Breast epithelium (tissue), 4 donors: Measurements from ENCODE around the gene FLNB. TPM values are rescaled to one million over a fixed set of nuclear protein-coding genes. Genes with fewer than 3 reads are reported as not detected.

Source experiments
- DNase-seq, 2 donors: peaks; one replicate each; pipeline ENCODE4 v3.0.0-alpha.2; 2019; ENCODE audit warnings: low spot score in 2 of 2
- H3K27ac ChIP-seq, 2 donors: fragments of 200-600 bp; sonication (generic) in 1 of 2; one replicate each; pipeline ENCODE4 v1.5.1; 2016 to 2019; ENCODE audit warnings: mild to moderate bottlenecking in 1 of 2
- H3K27me3 ChIP-seq, 2 donors: fragments of 200-600 bp; sonication (generic) in 1 of 2; one replicate each; pipeline versions ENCODE4 v1.5.1 to v1.6.0; 2017 to 2019; ENCODE audit warnings: control low read depth in 1 of 2, mild to moderate bottlenecking in 1 of 2
- H3K36me3 ChIP-seq: fragments of 200-600 bp; one replicate; pipeline ENCODE4 v1.5.1; 2019
- H3K4me1 ChIP-seq, 2 donors: fragments of 200-600 bp; sonication (generic); one replicate each; pipeline ENCODE4 v1.5.1; 2016 to 2019; ENCODE audit warnings: control low read depth in 1 of 2
- H3K4me3 ChIP-seq, 3 donors: fragments of 200-600 bp; sonication (generic); 1 replicate in 2 of 3; 2 replicates in 1 of 3; pipeline ENCODE4 v1.5.1; 2016 to 2019; ENCODE audit warnings: mild to moderate bottlenecking in 3 of 3, moderate library complexity in 2 of 3
- H3K9me3 ChIP-seq, 2 donors: fragments of 200-600 bp; sonication (generic) in 1 of 2; one replicate each; pipeline ENCODE4 v1.5.1; 2016 to 2019; ENCODE audit warnings: control low read depth in 1 of 2
- POLR2A ChIP-seq: fragments of 450-650 bp; IDR thresholded peaks from one replicate; pipeline ENCODE4 v1.6.1; 2016; ENCODE audit warnings: antibody characterized with exemption, mild to moderate bottlenecking, moderate library complexity
- POLR2AphosphoS5 ChIP-seq, 3 donors: sonication (generic); formaldehyde crosslinking; IDR thresholded peaks; one replicate each; pipeline ENCODE4 v1.6.1; 2017; ENCODE audit warnings: antibody characterized with exemption in 3 of 3
- intact Hi-C: fragments of 100-400 bp; cut with DNase I; formaldehyde crosslinking; loops from one replicate; pipeline ENCODE4 v1.15.1; 2023; ENCODE audit warnings: low total_unique reads
- total RNA-seq, 3 donors: library from RNA; depleted of rRNA; stranded (reverse); fragments of >200 nt; gene quantifications; one replicate each; pipeline ENCODE4 v1.1.0, GENCODE V29; 2016
- TF ChIP-seq, protein P1 (sequence below), 3 donors: fragments of 450-650 bp; IDR thresholded peaks; one replicate each; pipeline ENCODE4 v1.5.1; 2016 to 2017; ENCODE audit warnings: antibody characterized with exemption in 3 of 3, mild to moderate bottlenecking in 3 of 3, moderate library complexity in 3 of 3

Gene FLNB, protein sequence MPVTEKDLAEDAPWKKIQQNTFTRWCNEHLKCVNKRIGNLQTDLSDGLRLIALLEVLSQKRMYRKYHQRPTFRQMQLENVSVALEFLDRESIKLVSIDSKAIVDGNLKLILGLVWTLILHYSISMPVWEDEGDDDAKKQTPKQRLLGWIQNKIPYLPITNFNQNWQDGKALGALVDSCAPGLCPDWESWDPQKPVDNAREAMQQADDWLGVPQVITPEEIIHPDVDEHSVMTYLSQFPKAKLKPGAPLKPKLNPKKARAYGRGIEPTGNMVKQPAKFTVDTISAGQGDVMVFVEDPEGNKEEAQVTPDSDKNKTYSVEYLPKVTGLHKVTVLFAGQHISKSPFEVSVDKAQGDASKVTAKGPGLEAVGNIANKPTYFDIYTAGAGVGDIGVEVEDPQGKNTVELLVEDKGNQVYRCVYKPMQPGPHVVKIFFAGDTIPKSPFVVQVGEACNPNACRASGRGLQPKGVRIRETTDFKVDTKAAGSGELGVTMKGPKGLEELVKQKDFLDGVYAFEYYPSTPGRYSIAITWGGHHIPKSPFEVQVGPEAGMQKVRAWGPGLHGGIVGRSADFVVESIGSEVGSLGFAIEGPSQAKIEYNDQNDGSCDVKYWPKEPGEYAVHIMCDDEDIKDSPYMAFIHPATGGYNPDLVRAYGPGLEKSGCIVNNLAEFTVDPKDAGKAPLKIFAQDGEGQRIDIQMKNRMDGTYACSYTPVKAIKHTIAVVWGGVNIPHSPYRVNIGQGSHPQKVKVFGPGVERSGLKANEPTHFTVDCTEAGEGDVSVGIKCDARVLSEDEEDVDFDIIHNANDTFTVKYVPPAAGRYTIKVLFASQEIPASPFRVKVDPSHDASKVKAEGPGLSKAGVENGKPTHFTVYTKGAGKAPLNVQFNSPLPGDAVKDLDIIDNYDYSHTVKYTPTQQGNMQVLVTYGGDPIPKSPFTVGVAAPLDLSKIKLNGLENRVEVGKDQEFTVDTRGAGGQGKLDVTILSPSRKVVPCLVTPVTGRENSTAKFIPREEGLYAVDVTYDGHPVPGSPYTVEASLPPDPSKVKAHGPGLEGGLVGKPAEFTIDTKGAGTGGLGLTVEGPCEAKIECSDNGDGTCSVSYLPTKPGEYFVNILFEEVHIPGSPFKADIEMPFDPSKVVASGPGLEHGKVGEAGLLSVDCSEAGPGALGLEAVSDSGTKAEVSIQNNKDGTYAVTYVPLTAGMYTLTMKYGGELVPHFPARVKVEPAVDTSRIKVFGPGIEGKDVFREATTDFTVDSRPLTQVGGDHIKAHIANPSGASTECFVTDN (N-terminal part only)
- 100 to 1,000 TPM in 2 of 3 donors, 10 to 100 TPM in 1; 40.3 to 242 (median 164) TPM for total RNA-seq

DNA sequence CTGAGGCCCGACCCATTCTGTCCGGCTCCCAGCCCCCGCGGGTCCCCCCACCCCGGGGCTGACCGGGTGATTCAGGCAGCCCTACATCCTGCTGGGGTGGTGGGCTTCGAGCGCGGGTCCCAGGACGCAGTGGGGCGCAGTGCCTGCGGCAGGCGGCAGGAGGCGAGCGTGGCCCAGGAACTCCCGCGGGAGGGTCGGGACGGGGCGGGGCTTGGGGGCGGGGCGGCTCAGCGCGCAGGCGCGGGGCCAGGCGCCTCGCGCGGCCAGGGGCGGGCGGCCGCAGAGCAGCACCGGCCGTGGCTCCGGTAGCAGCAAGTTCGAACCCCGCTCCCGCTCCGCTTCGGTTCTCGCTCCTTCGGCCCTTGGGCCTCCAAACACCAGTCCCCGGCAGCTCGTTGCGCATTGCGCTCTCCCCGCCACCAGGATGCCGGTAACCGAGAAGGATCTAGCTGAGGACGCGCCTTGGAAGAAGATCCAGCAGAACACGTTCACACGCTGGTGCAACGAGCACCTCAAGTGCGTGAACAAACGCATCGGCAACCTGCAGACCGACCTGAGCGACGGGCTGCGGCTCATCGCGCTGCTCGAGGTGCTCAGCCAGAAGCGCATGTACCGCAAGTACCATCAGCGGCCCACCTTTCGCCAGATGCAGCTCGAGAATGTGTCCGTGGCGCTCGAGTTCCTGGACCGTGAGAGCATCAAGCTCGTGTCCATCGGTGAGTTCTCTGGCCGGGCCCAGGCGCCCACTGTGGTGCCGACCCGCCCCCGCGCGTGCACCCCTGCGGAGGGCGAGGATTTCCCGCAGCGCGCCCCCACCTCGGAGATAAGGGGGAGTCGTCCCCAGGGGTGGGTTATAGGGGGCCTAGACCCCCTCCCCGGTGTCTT lies at the start of gene FLNB:
FLNB (plus strand) TSS at position 282 of the 885 bp plus-strand sequence; CDS start at position 425, 143 bp downstream.
- intact Hi-C loops = no loop called here
- no peaks in the 10 kb centered on the region for H3K9me3 ChIP-seq
- H3K4me1 ChIP-seq = peaks cover 0 to 32% of the 10 kb centered on the region in 2 donors
- DNase-seq = peak; percentile 39 to 77
- H3K4me3 ChIP-seq = peak within 1 kb of the TSS; percentile 64 to 83 (median 77)
- no peaks in the 10 kb centered on the region for H3K36me3 ChIP-seq
- TF ChIP-seq POLR2A (no peak), POLR2AphosphoS5 (IDR thresholded peaks at IDR 0.05) (peak in 2 of 3 donors; percentile 59 to 64)
- TF ChIP-seq, protein P1, sequence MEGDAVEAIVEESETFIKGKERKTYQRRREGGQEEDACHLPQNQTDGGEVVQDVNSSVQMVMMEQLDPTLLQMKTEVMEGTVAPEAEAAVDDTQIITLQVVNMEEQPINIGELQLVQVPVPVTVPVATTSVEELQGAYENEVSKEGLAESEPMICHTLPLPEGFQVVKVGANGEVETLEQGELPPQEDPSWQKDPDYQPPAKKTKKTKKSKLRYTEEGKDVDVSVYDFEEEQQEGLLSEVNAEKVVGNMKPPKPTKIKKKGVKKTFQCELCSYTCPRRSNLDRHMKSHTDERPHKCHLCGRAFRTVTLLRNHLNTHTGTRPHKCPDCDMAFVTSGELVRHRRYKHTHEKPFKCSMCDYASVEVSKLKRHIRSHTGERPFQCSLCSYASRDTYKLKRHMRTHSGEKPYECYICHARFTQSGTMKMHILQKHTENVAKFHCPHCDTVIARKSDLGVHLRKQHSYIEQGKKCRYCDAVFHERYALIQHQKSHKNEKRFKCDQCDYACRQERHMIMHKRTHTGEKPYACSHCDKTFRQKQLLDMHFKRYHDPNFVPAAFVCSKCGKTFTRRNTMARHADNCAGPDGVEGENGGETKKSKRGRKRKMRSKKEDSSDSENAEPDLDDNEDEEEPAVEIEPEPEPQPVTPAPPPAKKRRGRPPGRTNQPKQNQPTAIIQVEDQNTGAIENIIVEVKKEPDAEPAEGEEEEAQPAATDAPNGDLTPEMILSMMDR (IDR thresholded peaks at IDR 0.05) = peak in 2 of 3 donors; percentile 73 to 79
- H3K27ac ChIP-seq = peak within 1 kb of the TSS; percentile 79 to 91
- no peaks in the 10 kb centered on the region for H3K27me3 ChIP-seq

DNA sequence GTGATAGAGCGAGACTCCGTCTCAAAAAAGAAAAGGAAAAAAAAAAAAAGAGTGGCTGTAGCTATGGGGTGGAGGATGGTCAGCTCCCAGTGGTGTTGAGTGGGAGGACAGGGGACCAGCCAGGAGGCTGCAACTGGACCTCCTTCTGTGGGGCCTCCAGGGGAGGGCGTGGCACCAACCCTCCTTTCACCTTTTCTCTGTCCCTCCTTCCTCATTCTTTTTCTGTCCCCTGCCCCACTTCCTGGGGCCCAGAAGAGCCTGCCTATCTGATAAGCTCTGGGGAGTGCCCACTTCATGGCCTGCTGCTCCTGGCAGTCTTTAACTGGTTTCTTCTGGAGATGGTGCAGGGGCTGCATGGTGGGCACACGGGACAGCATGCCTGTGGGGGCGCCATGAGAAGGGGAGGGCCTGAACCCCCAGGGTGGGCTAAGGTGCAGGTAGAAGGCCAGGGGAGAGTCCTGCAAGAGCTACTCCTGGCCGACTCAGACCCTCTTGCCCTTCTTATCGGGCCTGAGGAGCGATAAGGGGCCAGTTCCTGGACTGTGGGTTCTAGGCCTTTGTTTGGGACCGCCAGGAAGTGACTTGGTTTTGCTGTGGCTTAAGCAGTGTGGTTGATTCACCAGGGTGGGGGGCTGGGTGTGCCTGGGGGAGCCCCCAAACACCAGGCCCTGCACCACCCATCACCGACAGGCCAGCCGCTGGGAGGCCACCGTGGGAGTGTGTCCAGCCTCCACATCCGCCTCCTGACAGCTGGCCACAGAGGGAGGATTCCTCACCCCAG lies 49.4 kb upstream of the FLNB start:
- Histone ChIP-seq H3K36me3 (no peaks in the 10 kb centered on the region), H3K4me1 (no peaks in the 10 kb centered on the region), H3K4me3 (peak overlapping the region in 1 of 3 donors; percentile 5), H3K27me3 (no peaks in the 10 kb centered on the region), H3K27ac (peak overlapping the region in 1 of 2 donors; percentile 48), H3K9me3 (no peaks in the 10 kb centered on the region)
- TF ChIP-seq, protein P1 (IDR thresholded peaks at IDR 0.05) = no peak
- no peak for TF ChIP-seq POLR2AphosphoS5 (IDR thresholded peaks at IDR 0.05)
- no peak for TF ChIP-seq POLR2A
- intact Hi-C loops = no loop called here
- DNase-seq = no peak

- TF ChIP-seq, protein P1 (IDR thresholded peaks at IDR 0.05) = no peak
- TF ChIP-seq POLR2AphosphoS5 (IDR thresholded peaks at IDR 0.05) = no peak
Measured at GRCh38 chr3:57959423-57960173, 48.6 kb upstream of the FLNB start.

More at GRCh38 chr3:57959423-57960173, 48.6 kb upstream of the FLNB start:
- H3K4me1 ChIP-seq = no peaks in the 10 kb centered on the region
- H3K4me3 ChIP-seq = peak overlapping the region in 1 of 3 donors; percentile 5
- intact Hi-C loops = no loop called here
- H3K9me3 ChIP-seq = no peaks in the 10 kb centered on the region
- H3K27me3 ChIP-seq = no peaks in the 10 kb centered on the region
- no peaks in the 10 kb centered on the region for H3K36me3 ChIP-seq
- DNase-seq = no peak
- H3K27ac ChIP-seq = peak overlapping the region; percentile 36 to 48
